ENCODE data around the gene RGSL1.
"Not testable (repeated sequence)": the region's sequence is repeated elsewhere in the genome, so short reads cannot be mapped to it uniquely, and the experiment has no call there.

Gene RGSL1

GRCh38 chr1:182441719-182442118 lies 8.2 kb upstream of the RGSL1 start:
- no peak overlapping the region for H3K27ac ChIP-seq
- ChIA-PET CTCF (no interaction called here), POLR2A (ENCODE audit: low non-redundant PET) (no interaction called here)
- DNase-seq (ENCODE audit: low spot score) = no peak
- TF ChIP-seq CTCF (conservative IDR thresholded peaks at IDR 0.05; ENCODE audit: low read depth) = no peak

GRCh38 chr1:182442333-182442732 lies 7.6 kb upstream of the RGSL1 start:
- DNase-seq (ENCODE audit: low spot score) = no peak
- H3K27ac ChIP-seq = no peak overlapping the region
- POLR2A ChIA-PET (ENCODE audit: low non-redundant PET) = no interaction called here
- TF ChIP-seq CTCF (conservative IDR thresholded peaks at IDR 0.05; ENCODE audit: low read depth) = no peak
- CTCF ChIA-PET = no interaction called here

- no peak for TF ChIP-seq CTCF (conservative IDR thresholded peaks at IDR 0.05; ENCODE audit: low read depth)
- DNase-seq (ENCODE audit: low spot score) = no peak
- POLR2A ChIA-PET (ENCODE audit: low non-redundant PET) = interaction anchor here (0.7 kb wide), 1 partner anchor 348 kb away, joined by 3 read pairs; no protein-coding TSS in a partner anchor
- H3K27ac ChIP-seq = no peak overlapping the region
- CTCF ChIA-PET = interaction anchor here (0.6 to 1.1 kb wide), 4 partner anchors 48 to 364 kb away, joined by 3 to 6 read pairs (median 4); no protein-coding TSS in a partner anchor
Observed at GRCh38 chr1:182444497-182444896, 5.4 kb upstream of the RGSL1 start.

GRCh38 chr1:182446033-182446669 lies 3.8 kb upstream of the RGSL1 start:
- DNase-seq (ENCODE audit: low spot score) = peak; percentile 59
- POLR2A ChIA-PET (ENCODE audit: low non-redundant PET) = no interaction called here
- H3K27ac ChIP-seq = no peak overlapping the region
- CTCF ChIA-PET = no interaction called here
- TF ChIP-seq CTCF (conservative IDR thresholded peaks at IDR 0.05; ENCODE audit: low read depth) = peak; percentile 76

GRCh38 chr1:182447124-182447523 lies 2.8 kb upstream of the RGSL1 start:
- H3K27ac ChIP-seq; DNase-seq (ENCODE audit: low spot score); POLR2A ChIA-PET (ENCODE audit: low non-redundant PET): not testable (repeated sequence)
- CTCF ChIA-PET = interaction anchor here (0.9 kb wide), 1 partner anchor 141 kb away, joined by 3 read pairs; no protein-coding TSS in a partner anchor

- no peak overlapping the region for H3K27ac ChIP-seq
- CTCF ChIA-PET = interaction anchor here (0.9 kb wide), 1 partner anchor 140 kb away, joined by 3 read pairs; no protein-coding TSS in a partner anchor
- POLR2A ChIA-PET (ENCODE audit: low non-redundant PET) = no interaction called here
- TF ChIP-seq CTCF (conservative IDR thresholded peaks at IDR 0.05; ENCODE audit: low read depth) = no peak
- DNase-seq (ENCODE audit: low spot score) = no peak
Observed at GRCh38 chr1:182447660-182448059, 2.3 kb upstream of the RGSL1 start.

- TF ChIP-seq CTCF (conservative IDR thresholded peaks at IDR 0.05; ENCODE audit: low read depth) = no peak
- ChIA-PET POLR2A (ENCODE audit: low non-redundant PET) (no interaction called here), CTCF (no interaction called here)
Observed at GRCh38 chr1:182453631-182454030, 3.7 kb downstream of the RGSL1 start.

More at GRCh38 chr1:182453631-182454030, 3.7 kb downstream of the RGSL1 start:
- DNase-seq (ENCODE audit: low spot score) = no peak
- no peak overlapping the region for H3K27ac ChIP-seq

Measured in RWPE1 (cell line).